SK-N-MC (cell line): ENCODE data around the gene TRABD2B.

Experiments
- EZH2 ChIP-seq: fragments of 200-600 bp; sonication (generic); IDR thresholded peaks from one replicate; pipeline ENCODE4 v1.6.1; 2017; ENCODE audit warnings: antibody characterized with exemption
- FOXP2 ChIP-seq: optimal IDR thresholded peaks from 2 replicates; pipeline ENCODE3; 2011; ENCODE audit warnings: mild to moderate bottlenecking, moderate library complexity; ENCODE audit not compliant: insufficient read depth; ENCODE audit errors: extremely low read length, control extremely low read depth
- POLR2AphosphoS5 ChIP-seq: IDR thresholded peaks from 2 replicates; pipeline ENCODE4 v1.6.1; 2012; ENCODE audit warnings: mild to moderate bottlenecking, low read depth, low read length, borderline replicate concordance

DNA sequence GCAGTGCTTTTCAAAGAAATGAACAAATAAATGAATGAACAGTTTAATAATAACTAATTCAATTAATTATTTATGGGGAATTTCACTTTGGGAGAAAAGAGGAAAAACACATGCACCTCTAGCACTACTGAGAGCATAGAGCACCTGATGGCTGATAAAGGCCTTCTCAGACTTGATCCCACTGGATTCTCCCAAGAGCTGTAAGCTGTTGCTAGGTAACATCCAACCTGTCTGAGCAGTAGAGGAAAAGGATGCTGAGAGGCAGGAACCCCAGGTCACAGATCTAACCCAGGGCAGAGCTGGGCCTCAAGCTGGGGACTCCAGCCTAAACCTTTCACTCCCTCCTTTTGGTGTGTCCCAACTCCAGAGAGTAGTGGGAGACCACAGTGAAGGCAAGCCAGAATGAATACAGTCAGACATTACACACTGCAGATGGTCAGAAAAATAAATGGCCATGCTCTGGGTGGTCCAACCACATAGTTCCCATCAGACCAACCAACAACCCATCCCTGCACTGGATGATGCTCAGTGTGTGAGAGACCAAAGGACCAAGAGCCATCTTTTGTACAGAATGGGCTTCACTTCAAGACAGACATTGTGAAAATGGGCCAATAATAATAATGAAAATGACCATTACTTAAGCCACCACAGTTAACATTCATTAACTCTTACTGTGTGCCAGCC, 15.4 kb downstream of the TRABD2B start:
- TF ChIP-seq EZH2 (no peak), POLR2AphosphoS5 (no peak), FOXP2 (no peak)
